Activated T-cell treated with anti-CD3 and anti-CD28 coated beads, Interleukin-2, amount 50 U/mL, for 1 hour (primary cell): ENCODE results near the gene OR51B4.
"Not testable (repeated sequence)": the region's sequence is repeated elsewhere in the genome, so short reads cannot be mapped to it uniquely, and the experiment has no call there.

Experiments
- DNase-seq: peaks from one replicate; pipeline ENCODE4 v3.0.0-alpha.2; 2020

Gene OR51B4

DNA sequence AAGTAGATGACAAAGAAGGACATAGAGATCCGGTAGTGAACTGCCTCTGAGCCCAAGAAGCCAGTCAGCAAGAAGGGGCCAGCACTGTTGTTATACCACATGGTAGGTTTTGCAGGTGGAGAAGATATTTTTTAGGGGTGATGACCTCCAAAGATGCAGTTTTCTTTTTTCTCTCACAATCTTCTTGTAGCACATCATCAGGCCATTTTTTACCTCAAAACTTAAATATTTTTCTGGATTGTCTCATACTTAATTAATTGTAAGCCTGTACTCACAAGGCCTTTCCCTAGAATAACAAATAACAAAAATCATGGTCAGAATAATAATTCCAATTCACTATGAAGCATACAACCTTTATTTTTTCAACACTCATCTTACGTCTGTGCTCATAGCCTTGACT lies at the start of gene OR51B4:
Gene OR51B4, minus strand, starts transcription at position 101 of the 400 bp plus-strand sequence. Its CDS starts 0 bp downstream, at position 101.
- no peak for DNase-seq

DNA sequence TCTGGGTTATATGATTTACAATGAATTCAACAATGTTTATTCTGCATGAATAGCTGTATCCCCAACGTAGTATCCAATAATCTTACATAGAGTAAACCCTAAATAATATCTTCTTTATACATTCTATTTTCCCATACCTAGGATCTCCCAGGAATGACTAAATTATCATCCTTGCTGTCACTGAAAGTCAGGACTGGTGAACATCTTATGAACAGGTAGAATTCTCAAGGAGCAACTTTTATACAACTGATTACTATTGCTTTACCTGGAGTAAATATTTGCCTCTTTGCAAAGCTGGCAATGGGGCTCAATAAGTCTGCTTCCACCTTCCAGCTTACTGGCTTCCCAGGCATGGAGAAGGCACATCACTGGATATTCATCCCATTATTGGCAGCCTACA lies 49.5 kb upstream of the OR51B4 start, which contains the start of gene OR51B6:
Gene OR51B6, plus strand, starts transcription at position 301 of the 400 bp plus-strand sequence. Its CDS starts 0 bp downstream, at position 301.
- no peak for DNase-seq

- DNase-seq: no peak
Measured at GRCh38 chr11:5349550-5349949, 47.8 kb upstream of the OR51B4 start.

GRCh38 chr11:5348551-5349194 lies 46.9 kb upstream of the OR51B4 start:
- no peak for DNase-seq

GRCh38 chr11:5345831-5346230 lies 44.1 kb upstream of the OR51B4 start:
- DNase-seq: no peak

DNA sequence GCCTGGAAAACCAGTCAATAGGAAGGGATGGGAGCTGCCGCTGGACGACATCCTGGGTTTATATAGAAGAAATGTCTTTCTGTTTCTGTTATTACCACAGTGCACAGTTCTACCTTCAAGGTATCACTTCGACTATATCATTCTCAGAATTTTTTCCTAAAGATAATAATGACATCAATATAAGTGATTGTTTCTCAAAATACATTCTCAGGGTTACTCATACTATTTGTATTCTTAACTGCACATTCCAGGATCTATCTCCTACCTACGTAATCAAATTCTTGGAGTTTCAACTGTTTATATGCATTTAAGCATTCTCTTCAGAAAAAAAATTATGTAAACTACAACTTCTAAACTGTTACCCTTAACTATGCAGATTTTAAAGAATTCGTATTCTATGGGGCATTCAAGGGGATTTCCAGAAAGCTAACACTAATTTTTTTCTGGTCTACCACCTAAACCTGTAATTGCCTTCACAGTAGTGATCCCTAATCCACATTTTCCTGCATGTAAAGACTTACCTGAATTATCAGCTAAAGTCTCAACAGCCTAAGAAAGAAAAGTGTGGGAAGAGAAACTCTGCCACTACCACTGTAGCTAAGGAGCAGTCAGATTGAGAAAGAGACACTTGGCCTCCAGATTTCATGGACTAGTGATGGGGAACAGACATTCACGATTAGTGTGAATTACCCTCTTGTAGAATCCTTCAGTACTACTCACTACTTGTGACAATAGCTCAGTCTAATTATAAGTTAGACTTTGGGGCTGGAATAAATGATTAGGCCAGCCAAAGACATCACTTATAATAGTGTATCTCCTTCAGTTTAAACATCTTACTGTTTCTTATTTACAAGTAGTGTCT lies 42.0 kb upstream of the OR51B4 start, which contains the start of gene OR51B5:
Gene OR51B5, minus strand, starts transcription at position 51 of the 862 bp plus-strand sequence. Its CDS starts 0 bp downstream, at position 51.
- no peak for DNase-seq

DNA sequence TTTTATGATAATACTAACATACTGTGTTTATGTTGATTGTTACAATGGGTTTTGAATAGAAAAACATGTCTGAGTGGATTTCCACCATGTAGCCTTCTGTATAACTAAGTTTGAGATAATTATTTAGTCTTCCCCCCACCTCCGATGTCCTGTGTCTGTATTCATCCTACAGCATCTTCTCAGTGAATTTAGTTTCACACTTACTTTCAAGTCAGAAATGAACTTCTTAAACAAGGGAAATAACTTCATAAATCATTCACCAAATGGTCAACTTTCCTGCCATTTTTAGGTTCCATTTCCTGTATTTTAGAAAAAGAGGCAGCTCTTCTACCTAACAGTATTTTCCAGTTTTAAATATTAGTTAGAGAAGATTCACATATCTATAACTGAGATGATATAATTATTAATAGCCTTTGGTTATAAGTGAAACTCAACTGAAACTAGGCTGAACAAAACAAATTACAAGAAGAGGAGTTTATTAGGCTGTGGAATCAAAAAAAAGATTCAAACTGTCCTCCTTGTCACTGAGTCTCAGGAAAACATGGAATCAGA lies 38.1 kb upstream of the OR51B4 start:
- DNase-seq: no peak

GRCh38 chr11:5337253-5337652 lies 35.5 kb upstream of the OR51B4 start:
- not testable (repeated sequence) for DNase-seq

GRCh38 chr11:5336331-5336730 lies 34.6 kb upstream of the OR51B4 start:
- DNase-seq: no peak

DNA sequence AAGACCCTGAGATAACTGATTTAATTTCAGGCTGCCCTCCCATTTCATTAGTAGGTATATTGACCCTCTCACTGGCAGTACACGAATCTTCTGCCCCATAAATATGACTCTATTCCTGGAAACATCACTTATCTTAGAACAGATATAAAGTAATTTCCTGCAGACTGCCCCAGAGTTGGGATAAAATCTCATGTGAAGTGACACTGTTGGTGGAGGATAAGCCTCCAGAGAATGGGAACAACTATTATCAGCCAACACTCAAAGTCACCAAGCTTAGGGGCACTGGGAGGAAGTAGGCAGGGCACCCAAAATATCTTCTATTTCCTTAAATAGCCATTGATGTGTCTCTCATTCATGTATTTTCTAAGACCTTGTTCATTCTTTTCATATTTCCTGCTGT lies 33.4 kb upstream of the OR51B4 start:
- DNase-seq: no peak

DNA sequence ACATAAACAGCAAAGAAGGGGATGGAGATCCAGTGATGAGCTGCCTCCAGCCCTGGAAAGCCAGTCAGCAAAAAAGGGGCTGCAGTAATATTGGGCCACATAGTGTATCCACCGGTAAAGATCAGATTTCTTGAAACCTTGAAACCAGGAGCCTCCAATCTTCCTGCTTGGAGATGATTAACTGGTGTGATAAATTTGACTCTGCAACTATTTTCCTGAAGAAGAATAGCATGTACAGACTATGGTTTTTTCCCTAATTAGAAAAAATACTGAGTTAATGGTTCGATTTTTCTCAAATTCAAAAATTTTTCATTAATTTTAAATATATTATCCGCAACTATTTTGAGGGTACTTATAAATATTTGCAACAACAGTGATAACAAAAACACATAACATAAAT lies 22.5 kb upstream of the OR51B4 start, which contains the start of gene OR51B2:
Gene OR51B2, minus strand, starts transcription at position 101 of the 400 bp plus-strand sequence. Its CDS starts 0 bp downstream, at position 101.
- no peak for DNase-seq

GRCh38 chr11:5317292-5317691 lies 15.5 kb upstream of the OR51B4 start:
- no peak for DNase-seq

DNA sequence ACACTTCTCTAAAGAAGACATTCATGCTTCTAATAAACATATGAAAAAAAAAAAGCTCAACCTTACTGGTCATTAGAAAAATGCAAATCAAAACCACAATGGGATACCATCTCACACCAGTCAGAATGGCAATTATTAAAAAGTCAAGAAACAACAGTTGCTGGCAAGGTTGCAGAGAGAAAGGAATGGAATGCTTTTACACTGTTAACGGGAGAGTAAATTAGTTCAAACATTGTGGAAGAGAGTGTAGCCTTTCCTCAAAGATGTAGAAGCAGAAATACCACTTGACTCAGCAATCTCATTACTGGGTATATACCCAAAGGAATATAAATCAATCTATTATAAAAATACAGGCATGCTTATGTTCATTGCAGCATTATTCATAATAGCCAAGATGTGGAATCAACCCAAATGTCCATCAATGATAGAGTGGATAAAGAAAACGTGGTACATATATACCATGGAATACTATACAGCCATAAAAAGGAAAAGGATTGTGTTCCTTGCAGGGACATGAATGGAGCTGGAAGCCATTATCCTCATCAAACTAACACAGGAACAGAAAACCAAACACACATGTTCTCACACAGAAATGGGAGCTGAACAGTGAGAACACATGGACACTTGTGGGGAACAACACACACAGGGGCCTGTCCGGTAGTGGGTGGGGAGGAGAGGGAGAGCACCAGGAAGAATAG lies 11.7 kb upstream of the OR51B4 start:
- not testable (repeated sequence) for DNase-seq

DNA sequence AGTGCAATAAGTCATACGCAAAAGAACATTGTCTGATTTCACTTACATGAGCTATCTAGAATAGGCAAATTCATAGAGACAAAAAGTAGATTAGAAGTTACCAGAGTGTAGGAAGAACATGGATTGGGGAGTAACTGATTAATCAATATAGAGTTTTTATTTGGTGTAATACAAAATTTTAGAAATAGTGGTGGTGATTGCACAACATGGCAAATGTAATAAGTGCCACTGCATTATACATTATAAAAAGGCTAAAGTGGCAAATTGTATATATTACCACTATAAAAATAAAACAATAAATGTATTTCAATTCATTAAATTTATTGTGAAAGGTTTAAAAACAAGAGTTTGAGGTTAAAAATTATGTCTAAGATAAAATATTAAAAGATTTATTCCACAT lies 8.7 kb upstream of the OR51B4 start:
- DNase-seq: no peak

GRCh38 chr11:5307256-5308019 lies 5.7 kb upstream of the OR51B4 start:
- no peak for DNase-seq

- DNase-seq: no peak
Measured at GRCh38 chr11:5304046-5304445, 2.3 kb upstream of the OR51B4 start.

DNA sequence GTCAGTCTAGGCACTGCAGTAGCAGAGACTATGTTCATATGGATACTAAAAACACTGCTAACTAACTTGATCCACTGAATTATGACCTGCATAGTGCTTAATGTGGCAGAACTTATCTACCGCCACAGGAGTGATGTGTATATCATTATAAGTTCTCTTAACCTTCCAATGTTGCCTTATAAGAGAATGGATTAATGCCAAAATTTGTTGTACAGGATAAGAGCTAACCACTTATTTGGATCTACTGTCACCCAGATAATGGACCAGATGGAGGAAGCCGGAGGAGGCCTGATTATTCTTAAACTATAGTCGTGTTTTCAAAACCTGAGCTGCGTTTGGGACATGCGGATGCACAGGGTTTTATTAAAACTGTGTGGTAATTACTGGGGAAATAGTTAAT lies 1.9 kb upstream of the OR51B4 start:
- DNase-seq: no peak

GRCh38 chr11:5300251-5300650 lies 1.5 kb downstream of the OR51B4 start:
- no peak for DNase-seq

DNA sequence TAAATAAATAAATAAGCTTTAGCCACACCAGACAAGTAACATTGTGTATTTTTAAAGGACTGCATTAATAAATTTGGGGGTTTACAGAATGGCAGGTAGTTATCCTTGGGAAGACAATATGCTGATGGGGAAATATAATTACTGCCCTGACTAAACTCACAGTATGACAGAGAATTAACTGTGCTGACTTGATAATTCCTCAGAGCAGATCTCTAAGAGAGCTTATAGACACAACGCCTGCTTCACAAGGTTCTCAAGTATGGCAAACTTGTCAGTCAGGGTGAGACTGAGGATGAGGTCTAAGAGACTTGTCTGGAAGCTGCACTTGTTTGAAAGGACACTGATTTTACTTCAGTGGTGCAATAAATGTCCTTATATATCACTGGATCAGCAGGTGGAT lies 3.3 kb downstream of the OR51B4 start:
- no peak for DNase-seq

- no peak for DNase-seq
Measured at GRCh38 chr11:5297721-5298323, 3.9 kb downstream of the OR51B4 start.

- not testable (repeated sequence) for DNase-seq
Measured at GRCh38 chr11:5294342-5294995, 7.3 kb downstream of the OR51B4 start.
